T-cell (primary cell): ENCODE measurements around the gene TCTA. TPM values are rescaled to one million over a fixed set of nuclear protein-coding genes. Genes with fewer than 3 reads are reported as not detected.
A peak's percentile ranks its signal among the peaks of the same experiment; 100 is the strongest.

Experiments
- ATAC-seq, 4 experiments: fragments of 200-7000 bp in 3 of 4; fragments of 150-1000 bp in 1 of 4; cut with Tn5 transposase; replicated peaks in 1 of 4; 1 replicate in 3 of 4; 2 replicates in 1 of 4; pipeline ENCODE4 v1.10.0; 2021; ENCODE audit warnings: moderate library complexity in 3 of 4, mild to moderate bottlenecking in 2 of 4, moderate number of reproducible peaks in 1 of 4
- CTCF ChIA-PET, 2 donors: fragments of 300-600 bp; sonication (Branson Sonifier 250); formaldehyde crosslinking; loops; one replicate each; lab custom pipeline; 2022; ENCODE audit warnings: antibody characterized with exemption in 2 of 2; lab: Charles Lee
- POLR2A ChIA-PET, 2 donors: fragments of 300-600 bp; sonication (Branson Sonifier 250); formaldehyde crosslinking; loops; one replicate each; lab custom pipeline; 2022; ENCODE audit warnings: antibody characterized with exemption in 2 of 2; lab: Charles Lee
- DNase-seq, 35 experiments: peaks; one replicate each; pipeline versions ENCODE4 v3.0.0 to v3.0.0-alpha.2; 2013 to 2023
- H3K27ac ChIP-seq: one replicate; pipeline ENCODE4 v1.5.1; 2013; ENCODE audit warnings: low read length
- H3K27me3 ChIP-seq, 2 experiments: replicated peaks in 1 of 2; 1 replicate in 1 of 2; 2 replicates in 1 of 2; pipeline versions ENCODE4 v1.6.1 to v1.7.0; 2013; ENCODE audit warnings: low read length in 1 of 2, mixed read lengths in 1 of 2; ENCODE audit not compliant: control insufficient read depth in 2 of 2, insufficient read depth in 2 of 2; ENCODE audit errors: extremely low read depth in 1 of 2
- H3K36me3 ChIP-seq, 2 donors: 1 replicate in 1 of 2; 2 replicates in 1 of 2; pipeline versions ENCODE4 v1.6.1 to v1.7.0; 2013; ENCODE audit warnings: low read length in 1 of 2; ENCODE audit not compliant: control insufficient read depth in 2 of 2, insufficient read depth in 1 of 2; ENCODE audit errors: extremely low read depth in 1 of 2
- H3K4me1 ChIP-seq, 2 experiments: 1 replicate in 1 of 2; 2 replicates in 1 of 2; pipeline versions ENCODE4 v1.6.1 to v1.7.0; 2013; ENCODE audit warnings: low read length in 2 of 2, mixed read lengths in 1 of 2; ENCODE audit not compliant: insufficient read depth in 2 of 2, control insufficient read depth in 1 of 2; ENCODE audit errors: extremely low read depth in 1 of 2
- H3K4me3 ChIP-seq, 2 donors: 1 replicate in 1 of 2; 2 replicates in 1 of 2; pipeline versions ENCODE4 v1.5.1 to v1.7.0; 2013; ENCODE audit warnings: mild to moderate bottlenecking in 2 of 2, low read length in 1 of 2, moderate library complexity in 1 of 2; ENCODE audit not compliant: control insufficient read depth in 1 of 2; ENCODE audit errors: extremely low read depth in 1 of 2
- H3K9me3 ChIP-seq: 2 replicates; pipeline ENCODE4 v1.7.0; 2013
- H3K27ac Mint-ChIP-seq, 2 donors: one replicate each; pipeline ENCODE4 v1.8.0; 2020 to 2021; ENCODE audit warnings: mild to moderate bottlenecking in 2 of 2, mixed read lengths in 2 of 2
- H3K27me3 Mint-ChIP-seq, 2 donors: one replicate each; pipeline ENCODE4 v1.8.0; 2021 to 2022; ENCODE audit warnings: mixed read lengths in 2 of 2
- H3K36me3 Mint-ChIP-seq: one replicate; pipeline ENCODE4 v1.8.0; 2021; ENCODE audit warnings: mixed read lengths
- H3K4me1 Mint-ChIP-seq, 3 donors: one replicate each; pipeline ENCODE4 v1.8.0; 2020 to 2022; ENCODE audit warnings: mixed read lengths in 3 of 3, mild to moderate bottlenecking in 1 of 3
- H3K4me3 Mint-ChIP-seq, 3 donors: one replicate each; pipeline ENCODE4 v1.8.0; 2020 to 2022; ENCODE audit warnings: mild to moderate bottlenecking in 3 of 3, mixed read lengths in 3 of 3, moderate library complexity in 3 of 3
- H3K9me3 Mint-ChIP-seq, 3 donors: one replicate each; pipeline ENCODE4 v1.8.0; 2020 to 2022; ENCODE audit warnings: mixed read lengths in 3 of 3
- WGBS: methylation state at CpG from one replicate; pipeline ENCODE4 v1.1.5; 2013; ENCODE audit warnings: missing lambda C conversion rate; ENCODE audit not compliant: insufficient coverage; 5-methylcytosine and 5-hydroxymethylcytosine counted together
- total RNA-seq, 35 experiments: library from RNA in 6 of 35; stranded (reverse) in 6 of 35; fragments of 120-200 nt in 1 of 35; gene quantifications; one replicate each; pipeline versions ENCODE4 v1.2.1 to v1.2.4 and lab custom pipeline; 2013 to 2026

TCTA gene
- total RNA-seq, 5 donors from 2014 or later (not counting 1 experiment from before 2014, with no cell fraction given): 22.8 to 38.2 (median 34.3) TPM

GRCh38 chr3:49428752-49429080 is 16.5 kb downstream of the TCTA start:
- Mint-ChIP-seq H3K9me3 (no peaks in the 10 kb centered on the region), H3K4me3 (peak overlapping the region; percentile 91 to 95 (median 93))
- peak; percentile 4 to 19 (median 10) for ATAC-seq

GRCh38 chr3:49434731-49435130 is 22.5 kb downstream of the TCTA start:
- Mint-ChIP-seq H3K36me3 (no peaks in the 10 kb centered on the region), H3K27ac (no peak overlapping the region), H3K4me1 (peaks cover 2 to 4% (median 3%) of the 10 kb centered on the region in 3 donors), H3K9me3 (no peaks in the 10 kb centered on the region), H3K27me3 (no peaks in the 10 kb centered on the region), H3K4me3 (no peak overlapping the region)
- no peaks in the 10 kb centered on the region for H3K27me3 ChIP-seq
- WGBS: 100% methylated on average over 2 of the region's 5 CpGs
- POLR2A ChIA-PET: no interaction called here
- DNase-seq (no peak), ATAC-seq (no peak)
- H3K4me3 ChIP-seq: no peak overlapping the region
- no peak overlapping the region for H3K27ac ChIP-seq
- CTCF ChIA-PET: no interaction called here
- no peaks in the 10 kb centered on the region for H3K36me3 ChIP-seq
- H3K4me1 ChIP-seq: peaks cover 0 to 4% of the 10 kb centered on the region in 2 experiments
- H3K9me3 ChIP-seq: no peaks in the 10 kb centered on the region

More at GRCh38 chr3:49428752-49429080, 16.5 kb downstream of the TCTA start:
- peaks cover 6 to 30% of the 10 kb centered on the region in 2 experiments for H3K4me1 ChIP-seq
- H3K9me3 ChIP-seq: no peaks in the 10 kb centered on the region
- Mint-ChIP-seq H3K27me3 (no peaks in the 10 kb centered on the region), H3K4me1 (peaks cover 25 to 34% (median 30%) of the 10 kb centered on the region in 3 donors), H3K36me3 (peaks cover 2% of the 10 kb centered on the region), H3K27ac (peak overlapping the region; percentile 95)
- H3K27ac ChIP-seq: peak overlapping the region; percentile 73
- peak in 1 of 35 experiments; percentile 28 for DNase-seq
- peaks cover 0 to 6% of the 10 kb centered on the region in 2 donors for H3K36me3 ChIP-seq
- CTCF ChIA-PET: interaction anchor here (0.5 to 1.6 kb wide), 7 partner anchors 7 to 1241 kb away, joined by 3 to 11 read pairs (median 3); partner anchors contain the start of gene USP4 (in 1 of the 2)
- H3K4me3 ChIP-seq: peak overlapping the region; percentile 72 to 86
- WGBS: 0% methylated on average over 6 of the region's 9 CpGs
- POLR2A ChIA-PET: interaction anchor here in 1 of 2 donors (0.6 to 0.7 kb wide), 2 partner anchors 40 to 288 kb away, joined by 3 read pairs; no protein-coding TSS in a partner anchor
- H3K27me3 ChIP-seq: no peaks in the 10 kb centered on the region

DNA sequence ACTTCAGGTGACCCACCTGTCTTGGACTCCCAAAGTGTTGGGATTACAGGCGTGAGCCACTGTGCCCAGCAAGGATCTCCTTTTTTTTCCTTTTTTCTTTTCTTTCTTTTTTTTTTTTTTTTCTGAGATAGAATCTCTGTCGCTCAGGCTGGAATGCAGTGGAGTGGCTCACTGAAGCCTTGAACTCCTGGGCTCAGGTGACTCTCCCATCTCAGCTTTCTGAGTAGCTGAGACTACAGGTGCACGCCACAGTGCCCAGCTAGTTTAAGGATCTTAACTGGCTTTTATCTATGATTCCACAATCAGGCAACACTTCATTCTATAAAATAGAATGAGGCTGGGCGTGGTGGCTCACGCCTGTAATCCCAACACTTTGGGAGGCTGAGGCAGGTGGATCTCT is 33.2 kb downstream of the TCTA start:
- CTCF ChIA-PET: interaction anchor here in 1 of 2 donors (2.9 kb wide), 1 partner anchor 30 kb away, joined by 15 read pairs; no protein-coding TSS in a partner anchor
- WGBS: 100% methylated on average over 1 of the region's 5 CpGs

DNA sequence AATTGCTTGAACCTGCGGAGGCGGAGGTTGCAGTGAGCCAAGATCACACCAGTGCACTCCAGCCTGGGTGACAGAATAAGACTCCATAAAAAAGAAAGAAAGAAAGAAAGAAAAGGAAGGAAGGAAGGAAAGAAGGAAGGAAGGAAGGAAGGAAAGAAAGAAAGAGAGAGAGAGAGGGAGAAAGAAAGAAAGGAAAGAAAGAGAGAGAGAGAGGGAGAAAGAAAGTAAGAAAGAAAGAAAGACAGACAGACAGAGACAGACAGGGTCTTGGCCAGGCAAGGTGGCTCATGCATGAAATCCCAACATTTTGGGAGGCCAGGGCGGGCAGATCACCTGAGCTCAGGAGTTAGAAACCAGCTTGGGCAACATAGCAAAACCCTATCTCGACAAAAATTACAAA is 41.4 kb downstream of the TCTA start:
- WGBS: no CpG with 5 or more reads among the region's 4 CpGs
- Histone ChIP-seq H3K36me3 (no peaks in the 10 kb centered on the region), H3K4me3 (no peak overlapping the region), H3K27me3 (no peaks in the 10 kb centered on the region), H3K9me3 (no peaks in the 10 kb centered on the region), H3K27ac (no peak overlapping the region), H3K4me1 (peaks cover 0 to 4% of the 10 kb centered on the region in 2 experiments)
- ChIA-PET CTCF (no interaction called here), POLR2A (interaction anchor here (0.5 to 0.7 kb wide), 3 partner anchors 110 to 373 kb away, joined by 3 read pairs; no protein-coding TSS in a partner anchor)
- no peaks in the 10 kb centered on the region for H3K27me3 Mint-ChIP-seq
- H3K4me3 Mint-ChIP-seq: no peak overlapping the region
- DNase-seq (no peak), ATAC-seq (no peak)
- no peaks in the 10 kb centered on the region for H3K9me3 Mint-ChIP-seq
- H3K27ac Mint-ChIP-seq: no peak overlapping the region
- no peaks in the 10 kb centered on the region for H3K36me3 Mint-ChIP-seq
- peaks cover 5% of the 10 kb centered on the region in 3 donors for H3K4me1 Mint-ChIP-seq

More for the DNA sequence above, 33.2 kb downstream of the TCTA start:
- no peaks in the 10 kb centered on the region for H3K36me3 ChIP-seq
- no peaks in the 10 kb centered on the region for H3K9me3 Mint-ChIP-seq
- no peaks in the 10 kb centered on the region for H3K36me3 Mint-ChIP-seq
- no peaks in the 10 kb centered on the region for H3K27me3 Mint-ChIP-seq
- no peaks in the 10 kb centered on the region for H3K9me3 ChIP-seq
- no peak for ATAC-seq
- DNase-seq: no peak
- no peak overlapping the region for H3K4me3 Mint-ChIP-seq
- H3K27ac ChIP-seq: no peak overlapping the region
- no peak overlapping the region for H3K4me3 ChIP-seq
- peak overlapping the region; percentile 55 to 87 for H3K27ac Mint-ChIP-seq
- POLR2A ChIA-PET: interaction anchor here in 1 of 2 donors (1.1 to 1.7 kb wide), 2 partner anchors 105 to 107 kb away, joined by 3 to 5 read pairs; partner anchors contain the start of gene USP4
- H3K4me1 ChIP-seq: peaks cover 4 to 21% of the 10 kb centered on the region in 2 experiments
- H3K27me3 ChIP-seq: no peaks in the 10 kb centered on the region
- peaks cover 11 to 20% (median 14%) of the 10 kb centered on the region in 3 donors for H3K4me1 Mint-ChIP-seq

DNA sequence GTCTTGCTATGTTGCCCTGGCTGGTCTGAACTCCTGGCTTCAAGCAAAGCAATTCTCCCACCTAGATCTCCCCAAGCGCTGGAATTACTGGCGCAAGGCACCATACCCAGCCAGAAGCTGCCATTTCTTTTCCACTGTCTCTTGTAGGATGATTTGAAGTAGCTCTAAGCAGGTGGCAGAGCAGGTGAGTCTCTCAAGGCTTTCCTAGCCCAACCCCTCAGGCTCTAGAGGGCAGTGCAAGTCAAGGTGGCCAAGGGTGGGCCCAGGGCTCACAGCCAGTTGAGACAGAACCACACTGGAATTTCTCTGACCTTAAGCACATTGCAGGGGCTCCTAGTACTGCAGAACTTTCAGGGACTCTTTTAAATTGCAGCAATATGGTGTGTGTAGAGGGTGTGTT is 42.2 kb downstream of the TCTA start:
- DNase-seq: no peak
- WGBS: no CpG with 5 or more reads among the region's 2 CpGs
- H3K9me3 Mint-ChIP-seq: no peaks in the 10 kb centered on the region
- H3K27ac Mint-ChIP-seq: no peak overlapping the region
- no peaks in the 10 kb centered on the region for H3K36me3 Mint-ChIP-seq
- no peak overlapping the region for H3K27ac ChIP-seq
- no peaks in the 10 kb centered on the region for H3K9me3 ChIP-seq
- ChIA-PET CTCF (no interaction called here), POLR2A (interaction anchor here (0.6 to 0.7 kb wide), 2 partner anchors 111 to 374 kb away, joined by 3 read pairs; no protein-coding TSS in a partner anchor)
- no peak overlapping the region for H3K4me3 ChIP-seq
- ATAC-seq: peak in 1 of 4 experiments; percentile 56
- no peaks in the 10 kb centered on the region for H3K27me3 Mint-ChIP-seq
- H3K36me3 ChIP-seq: no peaks in the 10 kb centered on the region
- no peaks in the 10 kb centered on the region for H3K4me1 ChIP-seq
- no peaks in the 10 kb centered on the region for H3K4me1 Mint-ChIP-seq
- no peak overlapping the region for H3K4me3 Mint-ChIP-seq
- H3K27me3 ChIP-seq: no peaks in the 10 kb centered on the region

- H3K4me3 ChIP-seq: no peak overlapping the region
- no peaks in the 10 kb centered on the region for H3K9me3 ChIP-seq
- no peak overlapping the region for H3K4me3 Mint-ChIP-seq
- ChIA-PET CTCF (interaction anchor here in 1 of 2 donors (0.5 kb wide), 1 partner anchor 1826 kb away, joined by 7 read pairs; no protein-coding TSS in a partner anchor), POLR2A (no interaction called here)
- no peak overlapping the region for H3K27ac Mint-ChIP-seq
- H3K27me3 Mint-ChIP-seq: no peaks in the 10 kb centered on the region
- DNase-seq: no peak
- no peaks in the 10 kb centered on the region for H3K4me1 ChIP-seq
- no peaks in the 10 kb centered on the region for H3K9me3 Mint-ChIP-seq
- H3K36me3 Mint-ChIP-seq: no peaks in the 10 kb centered on the region
- H3K36me3 ChIP-seq: no peaks in the 10 kb centered on the region
- WGBS: 86% methylated on average over 1 of the region's 3 CpGs
- H3K27me3 ChIP-seq: no peaks in the 10 kb centered on the region
- H3K27ac ChIP-seq: no peak overlapping the region
- ATAC-seq: no peak
- H3K4me1 Mint-ChIP-seq: no peaks in the 10 kb centered on the region
These were observed 42.9 kb downstream of the TCTA start for GRCh38 chr3:49454898-49455681.
